BE2C (cell line): ENCODE measurements around the gene LDLRAD2.
"Not testable (repeated sequence)": the region's sequence is repeated elsewhere in the genome, so short reads cannot be mapped to it uniquely, and the experiment has no call there.

ENCODE experiments used
- DNase-seq: peaks from one replicate; pipeline ENCODE4 v3.0.0-alpha.2; 2020
- H3K27me3 ChIP-seq: fragments of 250-450 bp; sonication (Bioruptor Pico); 2 replicates; pipeline ENCODE4 v1.5.1; 2020; ENCODE audit warnings: mild to moderate bottlenecking
- H3K36me3 ChIP-seq: fragments of 250-450 bp; sonication (Bioruptor Pico); 2 replicates; pipeline ENCODE4 v1.5.1; 2020; ENCODE audit warnings: mild to moderate bottlenecking
- H3K4me1 ChIP-seq: fragments of 250-450 bp; sonication (Bioruptor Pico); 2 replicates; pipeline ENCODE4 v1.5.1; 2020
- H3K4me3 ChIP-seq: 2 replicates; pipeline ENCODE4 v1.5.1; 2011; ENCODE audit warnings: low read depth, low read length
- H3K9me3 ChIP-seq: fragments of 250-450 bp; sonication (Bioruptor Pico); 2 replicates; pipeline ENCODE4 v1.5.1; 2020
- TF ChIP-seq, protein P1 (sequence below): IDR thresholded peaks from 2 replicates; pipeline ENCODE4 v1.5.1; 2012; ENCODE audit warnings: mild to moderate bottlenecking, low read depth, low read length

Gene LDLRAD2

DNA sequence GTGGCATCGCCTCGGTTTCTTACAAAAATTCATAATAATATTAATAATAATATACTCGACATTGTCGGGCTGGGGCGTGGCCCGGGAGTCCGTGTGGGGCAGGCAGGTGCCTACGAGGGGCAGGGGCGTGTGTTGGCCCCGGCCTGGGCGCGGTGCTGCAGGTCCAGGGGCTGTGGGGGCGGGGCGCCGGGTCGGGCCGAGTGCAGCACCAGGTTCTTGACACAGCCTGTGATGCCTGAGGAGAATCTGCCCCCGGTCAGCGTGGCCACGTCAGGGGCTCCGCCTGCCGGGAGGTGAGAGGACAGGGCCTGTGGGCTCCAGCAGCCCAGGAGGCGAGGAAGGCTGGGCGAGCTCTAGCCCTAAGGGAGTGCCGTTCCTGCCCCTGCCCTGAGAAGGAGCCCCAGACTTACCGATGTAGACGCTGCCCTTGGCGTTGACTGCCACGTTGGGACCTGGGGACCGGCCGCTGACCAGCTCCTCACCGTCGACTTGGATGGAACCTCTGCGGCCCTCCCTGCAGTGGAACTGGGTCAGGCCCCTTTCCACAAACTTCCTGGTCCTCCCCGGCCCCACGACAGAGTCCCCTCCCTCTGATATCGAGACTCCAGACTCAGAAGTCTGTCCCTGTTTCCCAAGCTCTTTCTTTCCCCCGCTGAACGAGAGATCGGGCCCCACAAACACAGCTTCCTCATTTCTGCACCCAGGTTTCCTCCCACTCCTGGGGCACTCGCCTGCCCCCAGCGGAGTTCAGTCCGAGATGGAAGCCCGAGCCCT, 11.3 kb downstream of the LDLRAD2 start:
- H3K4me1 ChIP-seq = no peaks in the 10 kb centered on the region
- TF ChIP-seq, protein P1, sequence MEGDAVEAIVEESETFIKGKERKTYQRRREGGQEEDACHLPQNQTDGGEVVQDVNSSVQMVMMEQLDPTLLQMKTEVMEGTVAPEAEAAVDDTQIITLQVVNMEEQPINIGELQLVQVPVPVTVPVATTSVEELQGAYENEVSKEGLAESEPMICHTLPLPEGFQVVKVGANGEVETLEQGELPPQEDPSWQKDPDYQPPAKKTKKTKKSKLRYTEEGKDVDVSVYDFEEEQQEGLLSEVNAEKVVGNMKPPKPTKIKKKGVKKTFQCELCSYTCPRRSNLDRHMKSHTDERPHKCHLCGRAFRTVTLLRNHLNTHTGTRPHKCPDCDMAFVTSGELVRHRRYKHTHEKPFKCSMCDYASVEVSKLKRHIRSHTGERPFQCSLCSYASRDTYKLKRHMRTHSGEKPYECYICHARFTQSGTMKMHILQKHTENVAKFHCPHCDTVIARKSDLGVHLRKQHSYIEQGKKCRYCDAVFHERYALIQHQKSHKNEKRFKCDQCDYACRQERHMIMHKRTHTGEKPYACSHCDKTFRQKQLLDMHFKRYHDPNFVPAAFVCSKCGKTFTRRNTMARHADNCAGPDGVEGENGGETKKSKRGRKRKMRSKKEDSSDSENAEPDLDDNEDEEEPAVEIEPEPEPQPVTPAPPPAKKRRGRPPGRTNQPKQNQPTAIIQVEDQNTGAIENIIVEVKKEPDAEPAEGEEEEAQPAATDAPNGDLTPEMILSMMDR = no peak
- H3K4me3 ChIP-seq = no peak overlapping the region
- DNase-seq = no peak
- H3K36me3 ChIP-seq = no peaks in the 10 kb centered on the region
- no peaks in the 10 kb centered on the region for H3K27me3 ChIP-seq
- no peaks in the 10 kb centered on the region for H3K9me3 ChIP-seq

DNA sequence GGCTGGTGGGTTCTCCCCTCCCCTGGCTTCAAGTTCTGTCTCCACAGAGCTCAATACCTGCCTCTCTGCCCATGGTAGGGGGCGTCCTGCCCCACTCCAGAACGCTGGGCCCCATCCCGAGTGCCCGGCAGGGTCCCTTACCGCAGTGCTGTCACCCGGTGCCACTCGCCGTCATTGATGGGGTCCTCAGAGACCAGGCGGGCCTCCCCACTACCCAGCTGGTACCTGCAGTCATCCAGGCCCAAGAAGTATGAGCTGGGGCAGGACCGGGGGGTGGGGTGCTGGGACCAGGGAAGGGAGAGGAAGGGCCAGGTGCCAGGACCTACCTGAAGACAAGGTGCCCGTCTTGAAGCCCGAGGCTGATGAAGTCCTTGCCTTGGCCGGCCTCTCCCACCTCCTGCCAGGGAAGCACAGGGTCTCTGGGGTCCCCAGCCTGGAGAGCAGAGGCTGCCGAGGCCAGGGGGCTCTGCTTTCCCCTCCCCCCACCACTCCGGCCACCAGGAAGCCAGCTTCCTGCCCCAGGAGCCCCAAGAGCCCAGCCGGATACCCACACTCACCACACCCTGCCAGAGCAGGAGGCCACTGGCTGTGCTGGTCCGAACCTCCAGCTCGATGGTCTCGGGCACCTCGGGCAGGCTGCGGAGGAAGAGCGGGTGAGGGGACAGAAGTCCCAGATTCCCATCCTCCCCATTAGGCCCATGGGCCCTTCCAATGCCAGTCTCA, 12.1 kb downstream of the LDLRAD2 start:
- no peaks in the 10 kb centered on the region for H3K4me1 ChIP-seq
- no peak overlapping the region for H3K4me3 ChIP-seq
- DNase-seq = no peak
- H3K9me3 ChIP-seq = no peaks in the 10 kb centered on the region
- no peaks in the 10 kb centered on the region for H3K27me3 ChIP-seq
- H3K36me3 ChIP-seq = no peaks in the 10 kb centered on the region
- TF ChIP-seq, protein P1 = no peak

DNA sequence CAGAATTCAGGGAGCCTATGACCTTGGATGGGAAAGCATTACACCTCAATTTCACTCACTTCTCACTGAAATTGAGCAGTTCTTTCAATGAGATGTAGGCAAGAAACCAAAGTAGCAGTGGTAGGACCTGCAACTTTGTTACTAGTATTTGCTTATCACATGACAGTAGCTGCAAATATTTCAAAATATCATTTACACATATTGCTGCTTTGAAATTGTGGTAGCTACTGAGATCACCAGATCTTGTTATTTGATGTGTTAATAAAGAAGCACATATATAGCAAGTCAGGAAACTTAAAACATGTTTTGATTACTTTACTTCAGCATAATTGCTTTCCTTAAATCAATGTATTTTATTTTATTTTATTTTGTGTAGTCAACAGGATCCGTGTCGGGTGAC, 12.9 kb downstream of the LDLRAD2 start:
- Histone ChIP-seq H3K4me3 (no peak overlapping the region), H3K36me3 (no peaks in the 10 kb centered on the region), H3K9me3 (no peaks in the 10 kb centered on the region), H3K27me3 (no peaks in the 10 kb centered on the region), H3K4me1 (no peaks in the 10 kb centered on the region)
- no peak for DNase-seq
- TF ChIP-seq, protein P1 = no peak

DNA sequence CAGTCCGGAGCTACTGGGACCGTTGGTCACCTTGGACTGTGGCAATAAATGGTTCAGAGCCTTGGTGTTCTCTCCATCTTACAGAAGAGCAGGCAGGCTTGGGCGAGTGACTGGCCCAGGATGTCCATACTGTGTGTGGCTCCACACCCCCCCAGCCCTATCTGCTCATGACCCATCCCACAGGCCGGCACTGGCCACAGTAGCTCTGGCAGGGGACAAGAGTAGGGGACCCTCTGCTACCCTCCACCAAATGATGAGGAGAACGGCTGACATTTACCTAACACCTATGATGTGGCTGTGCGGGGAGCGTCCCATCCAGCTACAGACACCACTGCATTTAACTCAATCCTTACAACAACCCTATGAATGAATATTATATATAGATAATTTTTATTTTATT, 13.3 kb downstream of the LDLRAD2 start:
- DNase-seq = no peak
- Histone ChIP-seq H3K27me3 (no peaks in the 10 kb centered on the region), H3K4me3 (no peak overlapping the region), H3K9me3 (no peaks in the 10 kb centered on the region), H3K4me1 (no peaks in the 10 kb centered on the region), H3K36me3 (no peaks in the 10 kb centered on the region)
- TF ChIP-seq, protein P1 = no peak

DNA sequence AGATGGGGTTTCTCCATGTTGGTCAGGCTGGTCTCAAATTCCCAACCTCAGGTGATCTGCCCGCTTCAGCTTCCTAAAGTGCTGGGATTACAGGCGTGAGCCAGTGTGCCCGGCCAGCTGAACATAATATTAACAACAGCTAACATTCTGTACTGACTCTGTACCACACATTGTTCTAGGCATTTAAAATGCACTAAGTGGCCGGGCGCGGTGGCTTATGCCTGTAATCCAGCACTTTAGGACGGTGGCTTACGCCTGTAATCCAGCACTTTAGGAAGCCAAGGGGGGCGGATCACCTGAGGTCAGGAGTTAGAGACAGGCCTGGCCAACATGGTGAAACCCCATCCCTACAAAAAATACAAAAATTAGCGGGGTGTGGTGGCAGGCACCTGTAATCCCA, 14.6 kb downstream of the LDLRAD2 start:
- H3K36me3 ChIP-seq, H3K4me1 ChIP-seq, DNase-seq, H3K4me3 ChIP-seq, H3K9me3 ChIP-seq, H3K27me3 ChIP-seq: not testable (repeated sequence)

DNA sequence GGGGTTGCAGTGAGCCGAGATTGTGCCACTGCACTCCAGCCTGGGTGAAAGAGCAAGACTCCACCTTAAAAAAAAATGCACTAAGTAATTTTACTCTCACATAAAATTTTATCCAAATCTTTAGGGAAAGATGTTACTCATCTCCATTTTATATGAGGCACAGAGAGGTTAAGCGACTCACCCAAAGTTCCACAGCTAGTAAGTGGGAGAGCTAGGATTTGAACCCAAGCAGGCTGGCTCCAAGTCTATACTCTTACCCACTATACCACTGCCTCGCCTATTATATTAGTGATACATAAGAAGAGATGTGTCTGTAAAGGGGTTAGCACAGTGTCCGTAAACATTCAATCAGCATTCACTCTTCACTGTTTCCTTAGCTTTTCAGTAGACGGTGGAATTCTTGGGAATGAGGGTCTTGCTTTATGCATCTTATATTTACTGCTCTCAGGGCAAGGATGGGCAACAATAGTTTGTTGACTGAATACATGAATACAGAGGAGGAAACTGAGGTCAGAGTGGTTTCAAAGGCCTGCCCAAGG, 15.1 kb downstream of the LDLRAD2 start:
- Histone ChIP-seq H3K36me3 (no peaks in the 10 kb centered on the region), H3K27me3 (no peaks in the 10 kb centered on the region), H3K4me1 (no peaks in the 10 kb centered on the region), H3K4me3 (no peak overlapping the region), H3K9me3 (no peaks in the 10 kb centered on the region)
- TF ChIP-seq, protein P1 = no peak
- no peak for DNase-seq
